GM23248 (cell line): ENCODE results near the gene ZNF526.

ENCODE experiments used
- EZH2 ChIP-seq: fragments of 200-600 bp; sonication (generic); IDR thresholded peaks from 2 replicates; pipeline ENCODE4 v1.6.1; 2018; ENCODE audit warnings: antibody characterized with exemption, mild to moderate bottlenecking; ENCODE audit not compliant: insufficient read depth, poor library complexity, severe bottlenecking
- EZH2phosphoT487 ChIP-seq: fragments of 200-600 bp; sonication (generic); IDR thresholded peaks from 2 replicates; pipeline ENCODE4 v1.6.1; 2018; ENCODE audit warnings: antibody characterized with exemption, moderate library complexity, mild to moderate bottlenecking, low read depth; ENCODE audit not compliant: insufficient read depth

DNA sequence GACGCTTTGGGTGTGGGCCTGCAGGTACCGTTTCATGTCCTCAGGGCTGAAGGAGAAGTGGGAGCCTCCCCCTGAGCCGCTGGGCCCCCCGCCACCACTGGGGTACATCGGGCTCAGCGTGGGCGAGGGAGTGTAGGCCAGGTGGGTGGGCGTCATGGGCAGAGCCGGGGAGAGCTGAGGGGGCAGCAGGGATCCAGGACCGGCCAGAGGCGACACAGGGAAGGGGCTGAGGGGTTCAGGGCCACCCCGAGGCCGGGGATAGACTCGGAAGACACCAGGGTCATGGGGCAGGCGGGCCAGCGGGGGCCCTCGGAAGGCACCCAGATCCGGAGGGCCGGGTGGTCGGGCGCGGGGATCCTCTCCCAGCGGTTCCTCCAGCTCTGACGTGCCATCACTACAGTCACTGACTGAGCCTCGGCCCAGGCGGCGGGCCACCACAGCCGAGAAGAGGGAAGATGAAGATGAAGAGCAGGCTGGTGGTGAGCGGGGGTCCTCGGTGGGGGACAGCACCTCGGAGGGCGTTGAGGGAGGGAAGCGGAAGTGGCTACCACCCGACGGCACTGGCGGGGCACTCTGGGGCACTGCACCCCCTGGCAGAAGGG, 29.1 kb downstream of the ZNF526 start:
- TF ChIP-seq EZH2 (no peak), EZH2phosphoT487 (no peak)
